GM04503 (cell line): Measurements from ENCODE around the gene SH3D19.

ENCODE experiments used
- DNase-seq: peaks from one replicate; pipeline ENCODE4 v3.0.0-alpha.2; 2012; ENCODE audit warnings: low read depth

Gene SH3D19

GRCh38 chr4:151231915-151232595 lies 93.3 kb downstream of the SH3D19 start:
- no peak for DNase-seq

GRCh38 chr4:151228189-151229119 lies 97.0 kb downstream of the SH3D19 start:
- no peak for DNase-seq

GRCh38 chr4:151227731-151228130 lies 97.7 kb downstream of the SH3D19 start:
- peak; percentile 68 for DNase-seq

GRCh38 chr4:151227172-151227571 lies 98.2 kb downstream of the SH3D19 start:
- no peak for DNase-seq

GRCh38 chr4:151226004-151226932 lies 99.1 kb downstream of the SH3D19 start:
- peak; percentile 64 for DNase-seq

GRCh38 chr4:151223465-151223864 lies 101.9 kb downstream of the SH3D19 start:
- no peak for DNase-seq

- no peak for DNase-seq
Measured at GRCh38 chr4:151219948-151220347, 105.5 kb downstream of the SH3D19 start.

- no peak for DNase-seq
Measured at GRCh38 chr4:151219091-151219490, 106.3 kb downstream of the SH3D19 start.

GRCh38 chr4:151218343-151218742 lies 107.1 kb downstream of the SH3D19 start:
- no peak for DNase-seq

- no peak for DNase-seq
Measured at GRCh38 chr4:151217326-151217725, 108.1 kb downstream of the SH3D19 start.

- no peak for DNase-seq
Measured at GRCh38 chr4:151215295-151215694, 110.1 kb downstream of the SH3D19 start.

- no peak for DNase-seq
Measured at GRCh38 chr4:151207868-151208267, 117.5 kb downstream of the SH3D19 start.

- no peak for DNase-seq
Measured at GRCh38 chr4:151207186-151207585, 118.2 kb downstream of the SH3D19 start.

GRCh38 chr4:151206241-151207005 lies 119.0 kb downstream of the SH3D19 start:
- DNase-seq = no peak

GRCh38 chr4:151205722-151206121 lies 119.7 kb downstream of the SH3D19 start:
- no peak for DNase-seq

- no peak for DNase-seq
Measured at GRCh38 chr4:151204925-151205524, 120.4 kb downstream of the SH3D19 start.

- no peak for DNase-seq
Measured at GRCh38 chr4:151202851-151203455, 122.5 kb downstream of the SH3D19 start.

- no peak for DNase-seq
Measured at GRCh38 chr4:151202381-151202780, 123.0 kb downstream of the SH3D19 start.

GRCh38 chr4:151199319-151200190 lies 125.8 kb downstream of the SH3D19 start:
- no peak for DNase-seq

- no peak for DNase-seq
Measured at GRCh38 chr4:151198748-151199147, 126.7 kb downstream of the SH3D19 start.
